Endodermal cell (in vitro differentiated cells): ENCODE results near the gene ALS2CL. TPM values are rescaled to one million over a fixed set of nuclear protein-coding genes. Genes with fewer than 3 reads are reported as not detected.

Experiments
- DNase-seq: peaks from one replicate; pipeline ENCODE4 v3.0.0-alpha.2; 2017
- H3K27ac ChIP-seq: 2 replicates; pipeline ENCODE4 v1.5.1; 2013; ENCODE audit warnings: mild to moderate bottlenecking, low read depth, low read length, moderate library complexity
- H3K27me3 ChIP-seq: 2 replicates; pipeline ENCODE4 v1.6.1; 2013; ENCODE audit warnings: mild to moderate bottlenecking, low read length, moderate library complexity; ENCODE audit not compliant: insufficient read depth, control insufficient read depth, poor library complexity, severe bottlenecking
- H3K36me3 ChIP-seq: 2 replicates; pipeline ENCODE4 v1.7.0; 2013; ENCODE audit warnings: mild to moderate bottlenecking, low read length, moderate library complexity; ENCODE audit not compliant: control insufficient read depth, insufficient read depth
- H3K4me1 ChIP-seq: one replicate; pipeline ENCODE4 v1.7.0; 2013; ENCODE audit warnings: low read length; ENCODE audit not compliant: control insufficient read depth, insufficient read depth
- H3K4me3 ChIP-seq: 2 replicates; pipeline ENCODE4 v1.5.1; 2013; ENCODE audit warnings: mild to moderate bottlenecking, low read length, moderate library complexity
- H3K9ac ChIP-seq: 2 replicates; pipeline ENCODE4 v1.6.1; 2013; ENCODE audit warnings: mild to moderate bottlenecking, low read length, moderate library complexity; ENCODE audit not compliant: poor library complexity, severe bottlenecking; ENCODE audit errors: extremely low read depth
- H3K9me3 ChIP-seq: 2 replicates; pipeline ENCODE4 v1.6.1; 2013; ENCODE audit warnings: mild to moderate bottlenecking, low read length, moderate library complexity; ENCODE audit not compliant: control insufficient read depth
- H3K27ac Mint-ChIP-seq: 2 replicates; pipeline ENCODE4 v1.8.0; 2020; ENCODE audit warnings: mixed read lengths
- H3K27me3 Mint-ChIP-seq: 2 replicates; pipeline ENCODE4 v1.8.0; 2021; ENCODE audit warnings: mild to moderate bottlenecking, mixed read lengths; ENCODE audit not compliant: insufficient read depth
- H3K36me3 Mint-ChIP-seq: 2 replicates; pipeline ENCODE4 v1.8.0; 2020; ENCODE audit warnings: low read depth, mixed read lengths
- H3K4me1 Mint-ChIP-seq: 2 replicates; pipeline ENCODE4 v1.8.0; 2020; ENCODE audit warnings: mixed read lengths
- H3K4me3 Mint-ChIP-seq: 2 replicates; pipeline ENCODE4 v1.8.0; 2020; ENCODE audit warnings: mild to moderate bottlenecking, moderate library complexity, mixed read lengths
- H3K9me3 Mint-ChIP-seq: 2 replicates; pipeline ENCODE4 v1.8.0; 2020; ENCODE audit warnings: mild to moderate bottlenecking, mixed read lengths
- WGBS, 2 experiments: methylation state at CpG; one replicate each; pipeline versions ENCODE4 v1.1.5 to v1.1.7; 2013; ENCODE audit warnings: missing lambda C conversion rate in 2 of 2, mixed read lengths in 1 of 2; ENCODE audit not compliant: insufficient coverage in 1 of 2, insufficient read length in 1 of 2; 5-methylcytosine and 5-hydroxymethylcytosine counted together
- total RNA-seq, 2 donors: library from RNA; stranded (reverse); fragmentation: NEBNext Ultra II Directional in 1 of 2; extraction: Animal tissue kit (Norgen Biotek cat#: 25700) in 1 of 2; gene quantifications; 2 replicates in 1 of 2; 3 replicates in 1 of 2; pipeline ENCODE4 v1.2.1, GENCODE V29; 2021
- TF ChIP-seq, protein P1 (sequence below): fragments of 200-600 bp; sonication (generic); conservative IDR thresholded peaks from 2 replicates; pipeline ENCODE4 v1.5.0; 2021; ENCODE audit warnings: antibody characterized with exemption, mild to moderate bottlenecking

Gene ALS2CL
- total RNA-seq, 2 donors from 2014 or later = 8.9 to 20.8 TPM

GRCh38 chr3:46660543-46661523 lies 32.6 kb downstream of the ALS2CL start:
- Mint-ChIP-seq H3K9me3 (no peaks in the 10 kb centered on the region), H3K4me1 (peaks cover 44% of the 10 kb centered on the region), H3K36me3 (no peaks in the 10 kb centered on the region), H3K27ac (no peak overlapping the region), H3K27me3 (peaks cover 2% of the 10 kb centered on the region), H3K4me3 (no peak overlapping the region)
- WGBS, 2 experiments = 58 to 61% methylated on average over 6 to 9 of the region's 9 CpGs
- H3K9ac ChIP-seq = no peak overlapping the region
- no peak overlapping the region for H3K27ac ChIP-seq
- no peaks in the 10 kb centered on the region for H3K9me3 ChIP-seq
- peaks cover 9% of the 10 kb centered on the region for H3K4me1 ChIP-seq
- TF ChIP-seq, protein P1, sequence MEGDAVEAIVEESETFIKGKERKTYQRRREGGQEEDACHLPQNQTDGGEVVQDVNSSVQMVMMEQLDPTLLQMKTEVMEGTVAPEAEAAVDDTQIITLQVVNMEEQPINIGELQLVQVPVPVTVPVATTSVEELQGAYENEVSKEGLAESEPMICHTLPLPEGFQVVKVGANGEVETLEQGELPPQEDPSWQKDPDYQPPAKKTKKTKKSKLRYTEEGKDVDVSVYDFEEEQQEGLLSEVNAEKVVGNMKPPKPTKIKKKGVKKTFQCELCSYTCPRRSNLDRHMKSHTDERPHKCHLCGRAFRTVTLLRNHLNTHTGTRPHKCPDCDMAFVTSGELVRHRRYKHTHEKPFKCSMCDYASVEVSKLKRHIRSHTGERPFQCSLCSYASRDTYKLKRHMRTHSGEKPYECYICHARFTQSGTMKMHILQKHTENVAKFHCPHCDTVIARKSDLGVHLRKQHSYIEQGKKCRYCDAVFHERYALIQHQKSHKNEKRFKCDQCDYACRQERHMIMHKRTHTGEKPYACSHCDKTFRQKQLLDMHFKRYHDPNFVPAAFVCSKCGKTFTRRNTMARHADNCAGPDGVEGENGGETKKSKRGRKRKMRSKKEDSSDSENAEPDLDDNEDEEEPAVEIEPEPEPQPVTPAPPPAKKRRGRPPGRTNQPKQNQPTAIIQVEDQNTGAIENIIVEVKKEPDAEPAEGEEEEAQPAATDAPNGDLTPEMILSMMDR = no peak
- peak; percentile 49 for DNase-seq
- no peak overlapping the region for H3K4me3 ChIP-seq
- no peaks in the 10 kb centered on the region for H3K27me3 ChIP-seq
- H3K36me3 ChIP-seq = no peaks in the 10 kb centered on the region

GRCh38 chr3:46660003-46660402 lies 33.5 kb downstream of the ALS2CL start:
- no peaks in the 10 kb centered on the region for H3K36me3 Mint-ChIP-seq
- no peak overlapping the region for H3K4me3 ChIP-seq
- no peaks in the 10 kb centered on the region for H3K9me3 ChIP-seq
- H3K36me3 ChIP-seq = no peaks in the 10 kb centered on the region
- H3K9me3 Mint-ChIP-seq = no peaks in the 10 kb centered on the region
- H3K4me1 ChIP-seq = peaks cover 9% of the 10 kb centered on the region
- H3K9ac ChIP-seq = no peak overlapping the region
- H3K27me3 ChIP-seq = no peaks in the 10 kb centered on the region
- H3K4me1 Mint-ChIP-seq = peaks cover 44% of the 10 kb centered on the region
- no peak overlapping the region for H3K27ac Mint-ChIP-seq
- TF ChIP-seq, protein P1 = no peak
- WGBS, 2 experiments = 92 to 100% methylated on average over 6 of the region's 6 CpGs
- peak; percentile 47 for DNase-seq
- H3K27me3 Mint-ChIP-seq = peaks cover 2% of the 10 kb centered on the region
- H3K27ac ChIP-seq = no peak overlapping the region
- no peak overlapping the region for H3K4me3 Mint-ChIP-seq

DNA sequence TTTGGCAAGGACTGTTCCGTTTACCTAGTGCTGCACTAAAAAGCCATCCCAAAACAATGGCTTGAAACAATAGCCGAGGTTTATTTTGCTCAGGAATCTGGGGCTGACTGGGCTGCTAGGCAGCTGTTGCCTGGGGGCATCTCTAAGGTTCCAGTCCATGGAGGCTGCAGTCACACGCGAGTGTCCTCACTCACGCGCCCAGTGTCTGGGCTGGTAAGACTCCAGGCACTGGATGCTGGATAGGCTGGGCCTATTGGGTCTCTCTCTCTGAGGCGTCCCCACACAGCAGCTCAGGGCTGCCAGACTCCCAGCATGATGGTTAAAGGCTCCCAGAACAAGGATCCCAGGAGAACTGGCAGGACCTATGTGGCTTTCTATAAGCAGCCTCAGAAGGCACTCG lies 34.2 kb downstream of the ALS2CL start:
- Histone ChIP-seq H3K4me1 (peaks cover 9% of the 10 kb centered on the region), H3K9me3 (no peaks in the 10 kb centered on the region), H3K27me3 (no peaks in the 10 kb centered on the region), H3K36me3 (no peaks in the 10 kb centered on the region), H3K27ac (no peak overlapping the region), H3K4me3 (no peak overlapping the region), H3K9ac (no peak overlapping the region)
- peak; percentile 52 for DNase-seq
- Mint-ChIP-seq H3K9me3 (no peaks in the 10 kb centered on the region), H3K4me1 (peaks cover 44% of the 10 kb centered on the region), H3K27ac (no peak overlapping the region), H3K27me3 (peaks cover 2% of the 10 kb centered on the region), H3K36me3 (no peaks in the 10 kb centered on the region), H3K4me3 (no peak overlapping the region)
- 78 to 82% methylated on average over 8 of the region's 8 CpGs for WGBS, 2 experiments
- TF ChIP-seq, protein P1 = no peak
